Measurements from ENCODE around the gene SMIM44. TPM values are rescaled to one million over a fixed set of nuclear protein-coding genes. Genes with fewer than 3 reads are reported as not detected.
A peak's percentile ranks its signal among the peaks of the same experiment; 100 is the strongest.

The SMIM44 gene
- total and polyA plus RNA-seq, 9 of the 15 experiments (the other 6 are each of a cell fraction or from before 2014, with no cell fraction given): not detected

DNA sequence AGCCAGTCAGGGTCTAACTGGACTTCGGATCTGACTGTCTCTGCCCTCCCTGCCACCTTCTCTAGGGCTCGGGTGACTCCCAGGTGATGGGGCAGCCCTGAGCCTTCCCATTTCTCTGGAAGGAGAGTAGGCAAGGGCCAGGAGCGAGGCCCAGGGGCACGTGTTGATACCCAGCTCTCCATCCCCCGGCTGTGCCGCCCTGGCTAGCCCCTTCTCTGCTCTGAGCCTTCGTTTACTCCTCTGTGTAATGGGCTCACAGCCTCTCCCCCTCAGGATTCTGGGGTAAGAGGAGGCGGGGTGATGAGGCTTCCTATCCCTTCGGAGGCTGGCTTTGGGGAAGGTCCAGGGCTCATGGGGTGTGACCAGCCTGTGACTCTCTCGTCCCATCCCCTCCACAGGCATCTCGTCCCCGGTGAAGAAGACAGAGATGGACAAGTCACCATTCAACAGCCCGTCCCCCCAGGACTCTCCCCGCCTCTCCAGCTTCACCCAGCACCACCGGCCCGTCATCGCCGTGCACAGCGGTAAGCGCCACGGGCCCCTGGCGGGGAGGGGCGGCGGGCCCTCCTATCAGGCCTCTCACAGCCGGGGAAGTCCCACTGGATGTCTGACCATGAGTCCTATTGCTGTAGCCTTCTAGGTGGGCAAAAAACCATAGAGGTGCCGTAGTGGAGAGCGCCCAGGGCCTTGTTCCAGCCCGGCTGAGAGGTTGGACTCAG lies 34.5 kb downstream of the SMIM44 start:
- peaks cover 89% of the 10 kb centered on the region; the same call in 2 of the 3 replicates for H3K36me3 ChIP-seq (ENCODE audit: control insufficient read depth, insufficient read depth, low read length)
- FAIRE-seq (no peak), ATAC-seq (no peak), DNase-seq (ENCODE audit: extremely low read depth in 1 of 4, low spot score in 3 of 4) (no peak)
- H3K4me3 ChIP-seq: no peak overlapping the region
- H3K27me3 ChIP-seq (ENCODE audit: control insufficient read depth in 2 of 2, insufficient read depth in 2 of 2, low read length in 2 of 2): no peaks in the 10 kb centered on the region
- WGBS (ENCODE audit: insufficient coverage, low coverage, missing lambda C conversion rate): 93% methylated on average over 16 of the region's 28 CpGs
- no peak overlapping the region for H3K9ac ChIP-seq (ENCODE audit: insufficient read depth in 1 of 2, low read depth in 2 of 2, low read length in 2 of 2)
- intact Hi-C loops (cut with micrococcal nuclease): no loop called here
- no TSS peak for BruUV-seq (replicated peaks)
- ChIA-PET CTCF (ENCODE audit: low intra/inter-chr PET ratio) (interaction anchor here (0.6 kb wide), 1 partner anchor 19 kb away, joined by 3 read pairs; no protein-coding TSS in a partner anchor), POLR2A (no interaction called here)
- H3K79me2 ChIP-seq (ENCODE audit: control insufficient read depth, insufficient read depth, low read length): peaks cover 17% of the 10 kb centered on the region
- H3K4me1 ChIP-seq (replicated peaks in 1 of 2; ENCODE audit: control insufficient read depth in 2 of 2, insufficient read depth in 2 of 2, low read length in 2 of 2): peaks cover 3 to 31% of the 10 kb centered on the region in 2 experiments; a peak in 2 of 5 replicates
- in situ Hi-C loops (cut with MboI): no loop called here
- H3K27ac ChIP-seq (ENCODE audit: extremely low read depth, low read depth, low read length): no peak overlapping the region
- H3K4me2 ChIP-seq (ENCODE audit: insufficient read depth, low read length): no peak overlapping the region
- no peaks in the 10 kb centered on the region for H3K9me3 ChIP-seq (replicated peaks; ENCODE audit: control insufficient read depth, insufficient read depth, low read depth, low read length)
- H4K20me1 ChIP-seq (replicated peaks; ENCODE audit: control insufficient read depth, insufficient read depth, low read length): peaks cover 5% of the 10 kb centered on the region; the same call in 1 of the 2 replicates
- TF ChIP-seq NR4A1 (CRISPR knock-in tag; IDR thresholded peaks at IDR 0.05) (no peak), NR4A1 (tag; IDR thresholded peaks at IDR 0.05) (no peak), POLR2G (IDR thresholded peaks at IDR 0.05; ENCODE audit: low read depth, low read length) (0 out of 2 replicates have a peak, but pooled peaks have one; percentile 21), RBM22 (IDR thresholded peaks at IDR 0.05; ENCODE audit: low read depth, low read length, poor library complexity, severe bottlenecking) (peak; percentile 82), ZBTB33 (CRISPR knock-in tag; IDR thresholded peaks at IDR 0.05) (peak; percentile 69), SNIP1 (IDR thresholded peaks at IDR 0.05; ENCODE audit: low read depth) (no peak)
- no peak overlapping the region for H2AFZ ChIP-seq (ENCODE audit: low read depth, low read length)
- no peaks in the 10 kb centered on the region for H3K9me1 ChIP-seq (ENCODE audit: control insufficient read depth, insufficient read depth, low read length)

Data from K562 (cell line).